Body of pancreas (tissue), 4 donors: ENCODE results near the gene IFRD1. TPM values are rescaled to one million over a fixed set of nuclear protein-coding genes. Genes with fewer than 3 reads are reported as not detected.
A peak's percentile ranks its signal among the peaks of the same experiment; 100 is the strongest.

Experiments used
- ATAC-seq: fragments of 150-250 bp; one replicate; pipeline ENCODE4 v1.9.1; 2016
- DNase-seq, 4 donors: peaks; one replicate each; pipeline ENCODE4 v3.0.0-alpha.2; 2019
- H3K27ac ChIP-seq, 4 donors: fragments of 200-600 bp; sonication (generic); 1 replicate in 3 of 4; 2 replicates in 1 of 4; pipeline versions ENCODE4 v1.5.1 to v1.6.1; 2016 to 2019; ENCODE audit warnings: mild to moderate bottlenecking in 1 of 4, mixed read lengths in 1 of 4, moderate library complexity in 1 of 4
- H3K27me3 ChIP-seq, 2 donors: fragments of 200-600 bp; sonication (generic); one replicate each; pipeline ENCODE4 v1.6.0; 2016; ENCODE audit warnings: mild to moderate bottlenecking in 1 of 2
- H3K36me3 ChIP-seq, 2 donors: fragments of 200-600 bp; sonication (generic); replicated peaks in 1 of 2; 2 replicates each; pipeline ENCODE4 v1.5.1; 2016; ENCODE audit warnings: low read depth in 2 of 2; ENCODE audit not compliant: insufficient read depth in 1 of 2
- H3K4me1 ChIP-seq: fragments of 200-600 bp; sonication (generic); one replicate; pipeline ENCODE4 v1.6.0; 2016
- H3K4me3 ChIP-seq, 2 donors: fragments of 200-600 bp; sonication (generic); 1 replicate in 1 of 2; 2 replicates in 1 of 2; pipeline ENCODE4 v1.5.1; 2016 to 2019
- H3K9me3 ChIP-seq, 3 donors: fragments of 200-600 bp; sonication (generic); 1 replicate in 2 of 3; 2 replicates in 1 of 3; pipeline ENCODE4 v1.5.1; 2016
- CTCF ChIP-seq, 7 experiments: fragments of 450-650 bp in 4 of 7; fragments of 200-600 bp in 3 of 7; sonication (generic) in 3 of 7; IDR thresholded peaks; one replicate each; pipeline ENCODE4 v1.5.1; 2016 to 2019; ENCODE audit warnings: antibody characterized with exemption in 7 of 7
- POLR2A ChIP-seq, 3 donors: fragments of 450-650 bp; IDR thresholded peaks; one replicate each; pipeline ENCODE4 v1.6.1; 2016; ENCODE audit warnings: antibody characterized with exemption in 3 of 3, mild to moderate bottlenecking in 2 of 3
- WGBS, 2 donors: methylation state at CpG; one replicate each; pipeline ENCODE4 v1.1.5; 2017; 5-methylcytosine and 5-hydroxymethylcytosine counted together
- intact Hi-C: fragments of 100-400 bp; cut with DNase I; formaldehyde crosslinking; loops from one replicate; pipeline ENCODE4 v1.15.1; 2023
- total RNA-seq, 2 donors: library from RNA; depleted of rRNA; stranded (reverse); fragments of >200 nt; gene quantifications; one replicate each; pipeline ENCODE4 v1.1.0, GENCODE V29; 2016

Gene IFRD1
- total RNA-seq, 2 donors from 2014 or later, result 119 to 154 TPM

- 75 to 91% methylated on average over 2 of the region's 2 CpGs for WGBS, 2 donors
- Histone ChIP-seq H3K9me3 (no peaks in the 10 kb centered on the region), H3K4me3 (no peak overlapping the region), H3K4me1 (peaks cover 9% of the 10 kb centered on the region), H3K27me3 (no peaks in the 10 kb centered on the region), H3K36me3 (no peaks in the 10 kb centered on the region), H3K27ac (no peak overlapping the region)
- ATAC-seq (no peak), DNase-seq (no peak)
- intact Hi-C loops, result no loop called here
- TF ChIP-seq CTCF (IDR thresholded peaks at IDR 0.05) (no peak), POLR2A (IDR thresholded peaks at IDR 0.05) (no peak)
Measured at GRCh38 chr7:112505495-112505894, 55.2 kb downstream of the IFRD1 start.

- ATAC-seq (no peak), DNase-seq (no peak)
- intact Hi-C loops, result no loop called here
- 69 to 84% methylated on average over 1 of the region's 1 CpG for WGBS, 2 donors
- Histone ChIP-seq H3K4me3 (no peak overlapping the region), H3K36me3 (no peaks in the 10 kb centered on the region), H3K9me3 (no peaks in the 10 kb centered on the region), H3K27me3 (no peaks in the 10 kb centered on the region), H3K27ac (no peak overlapping the region), H3K4me1 (no peaks in the 10 kb centered on the region)
- TF ChIP-seq CTCF (IDR thresholded peaks at IDR 0.05), result no peak
- TF ChIP-seq POLR2A (IDR thresholded peaks at IDR 0.05), result no peak
Measured at GRCh38 chr7:112508404-112508803, 58.1 kb downstream of the IFRD1 start.

GRCh38 chr7:112509402-112509801 lies 59.1 kb downstream of the IFRD1 start:
- H3K36me3 ChIP-seq, result no peaks in the 10 kb centered on the region
- no peaks in the 10 kb centered on the region for H3K9me3 ChIP-seq
- no peak overlapping the region for H3K27ac ChIP-seq
- H3K27me3 ChIP-seq, result no peaks in the 10 kb centered on the region
- no peaks in the 10 kb centered on the region for H3K4me1 ChIP-seq
- no peak for TF ChIP-seq POLR2A (IDR thresholded peaks at IDR 0.05)
- TF ChIP-seq CTCF (IDR thresholded peaks at IDR 0.05), result no peak
- ATAC-seq, result no peak
- WGBS, 2 donors, result 75 to 76% methylated on average over 5 of the region's 5 CpGs
- DNase-seq, result no peak
- intact Hi-C loops, result no loop called here
- no peak overlapping the region for H3K4me3 ChIP-seq

- Histone ChIP-seq H3K4me3 (no peak overlapping the region), H3K27me3 (no peaks in the 10 kb centered on the region), H3K27ac (no peak overlapping the region), H3K9me3 (no peaks in the 10 kb centered on the region), H3K36me3 (no peaks in the 10 kb centered on the region), H3K4me1 (no peaks in the 10 kb centered on the region)
- ATAC-seq, result no peak
- no peak for TF ChIP-seq POLR2A (IDR thresholded peaks at IDR 0.05)
- no peak for TF ChIP-seq CTCF (IDR thresholded peaks at IDR 0.05)
- intact Hi-C loops, result no loop called here
- DNase-seq, result peak in 1 of 4 donors; percentile 5
- 65 to 66% methylated on average over 5 of the region's 5 CpGs for WGBS, 2 donors
Measured at GRCh38 chr7:112510001-112510742, 59.9 kb downstream of the IFRD1 start.

GRCh38 chr7:112510743-112511110 lies 60.5 kb downstream of the IFRD1 start:
- H3K36me3 ChIP-seq, result no peaks in the 10 kb centered on the region
- H3K27ac ChIP-seq, result no peak overlapping the region
- TF ChIP-seq CTCF (IDR thresholded peaks at IDR 0.05) (no peak), POLR2A (IDR thresholded peaks at IDR 0.05) (no peak)
- no peaks in the 10 kb centered on the region for H3K27me3 ChIP-seq
- intact Hi-C loops, result no loop called here
- no peaks in the 10 kb centered on the region for H3K4me1 ChIP-seq
- no peak overlapping the region for H3K4me3 ChIP-seq
- DNase-seq (no peak), ATAC-seq (no peak)
- H3K9me3 ChIP-seq, result no peaks in the 10 kb centered on the region
